ENCODE data around the gene VCX2. TPM values are rescaled to one million over a fixed set of nuclear protein-coding genes. Genes with fewer than 3 reads are reported as not detected.

Gene VCX2
- total RNA-seq, 2 donors from 2014 or later, result not detected

- Histone ChIP-seq H3K27me3 (no peaks in the 10 kb centered on the region), H3K9me3 (peaks cover 0 to 14% of the 10 kb centered on the region in 2 donors), H3K36me3 (no peaks in the 10 kb centered on the region), H3K4me1 (no peaks in the 10 kb centered on the region), H3K27ac (no peak overlapping the region), H3K4me3 (no peak overlapping the region)
- no peak for DNase-seq (ENCODE audit: low spot score)
- TF ChIP-seq, protein P1, sequence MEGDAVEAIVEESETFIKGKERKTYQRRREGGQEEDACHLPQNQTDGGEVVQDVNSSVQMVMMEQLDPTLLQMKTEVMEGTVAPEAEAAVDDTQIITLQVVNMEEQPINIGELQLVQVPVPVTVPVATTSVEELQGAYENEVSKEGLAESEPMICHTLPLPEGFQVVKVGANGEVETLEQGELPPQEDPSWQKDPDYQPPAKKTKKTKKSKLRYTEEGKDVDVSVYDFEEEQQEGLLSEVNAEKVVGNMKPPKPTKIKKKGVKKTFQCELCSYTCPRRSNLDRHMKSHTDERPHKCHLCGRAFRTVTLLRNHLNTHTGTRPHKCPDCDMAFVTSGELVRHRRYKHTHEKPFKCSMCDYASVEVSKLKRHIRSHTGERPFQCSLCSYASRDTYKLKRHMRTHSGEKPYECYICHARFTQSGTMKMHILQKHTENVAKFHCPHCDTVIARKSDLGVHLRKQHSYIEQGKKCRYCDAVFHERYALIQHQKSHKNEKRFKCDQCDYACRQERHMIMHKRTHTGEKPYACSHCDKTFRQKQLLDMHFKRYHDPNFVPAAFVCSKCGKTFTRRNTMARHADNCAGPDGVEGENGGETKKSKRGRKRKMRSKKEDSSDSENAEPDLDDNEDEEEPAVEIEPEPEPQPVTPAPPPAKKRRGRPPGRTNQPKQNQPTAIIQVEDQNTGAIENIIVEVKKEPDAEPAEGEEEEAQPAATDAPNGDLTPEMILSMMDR (IDR thresholded peaks at IDR 0.05), result no peak
These were observed 23.8 kb downstream of the VCX2 start for GRCh38 chrX:8147226-8147625.

DNA sequence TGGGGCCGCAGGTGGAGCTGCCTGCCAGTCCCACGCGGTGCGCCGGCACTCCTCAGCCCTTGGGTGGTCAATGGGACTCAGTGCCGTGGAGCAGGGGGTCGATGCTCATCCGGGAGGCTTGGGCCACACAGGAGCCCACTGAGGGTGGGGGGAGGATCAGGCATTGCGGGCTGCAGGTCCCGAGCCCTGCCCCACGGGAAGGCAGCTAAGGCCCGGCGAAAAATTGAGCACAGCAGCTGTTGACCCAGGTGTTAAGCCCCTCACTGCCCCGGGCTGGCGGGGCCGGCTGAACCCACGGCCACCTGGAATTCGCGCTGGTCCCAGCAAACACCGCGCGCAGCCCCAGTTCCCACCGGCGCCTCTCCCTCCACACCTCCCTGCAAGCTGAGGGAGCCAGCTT is 26.1 kb downstream of the VCX2 start:
- DNase-seq (ENCODE audit: low spot score), result no peak

GRCh38 chrX:8141896-8142295 is 29.2 kb downstream of the VCX2 start:
- Histone ChIP-seq H3K4me3 (no peak overlapping the region), H3K27ac (no peak overlapping the region), H3K36me3 (no peaks in the 10 kb centered on the region), H3K9me3 (no peaks in the 10 kb centered on the region), H3K27me3 (no peaks in the 10 kb centered on the region), H3K4me1 (no peaks in the 10 kb centered on the region)
- TF ChIP-seq, protein P1 (IDR thresholded peaks at IDR 0.05), result no peak
- DNase-seq (ENCODE audit: low spot score), result no peak

More for the DNA sequence above, 26.1 kb downstream of the VCX2 start:
- TF ChIP-seq, protein P1 (IDR thresholded peaks at IDR 0.05), result no peak
- no peaks in the 10 kb centered on the region for H3K27me3 ChIP-seq
- no peak overlapping the region for H3K4me3 ChIP-seq
- no peak overlapping the region for H3K27ac ChIP-seq
- no peaks in the 10 kb centered on the region for H3K4me1 ChIP-seq
- no peaks in the 10 kb centered on the region for H3K36me3 ChIP-seq
- H3K9me3 ChIP-seq, result peaks cover 0 to 8% of the 10 kb centered on the region in 2 donors

- no peaks in the 10 kb centered on the region for H3K27me3 ChIP-seq
- H3K4me1 ChIP-seq, result no peaks in the 10 kb centered on the region
- H3K36me3 ChIP-seq, result no peaks in the 10 kb centered on the region
- DNase-seq (ENCODE audit: low spot score), result no peak
- H3K9me3 ChIP-seq, result no peaks in the 10 kb centered on the region
- no peak overlapping the region for H3K27ac ChIP-seq
- H3K4me3 ChIP-seq, result no peak overlapping the region
- TF ChIP-seq, protein P1 (IDR thresholded peaks at IDR 0.05), result no peak
These were observed 29.9 kb downstream of the VCX2 start for GRCh38 chrX:8140986-8141744.

- H3K27me3 ChIP-seq, result no peaks in the 10 kb centered on the region
- H3K27ac ChIP-seq, result no peak overlapping the region
- H3K4me3 ChIP-seq, result no peak overlapping the region
- no peak for DNase-seq (ENCODE audit: low spot score)
- H3K4me1 ChIP-seq, result no peaks in the 10 kb centered on the region
- no peaks in the 10 kb centered on the region for H3K9me3 ChIP-seq
- TF ChIP-seq, protein P1 (IDR thresholded peaks at IDR 0.05), result no peak
- no peaks in the 10 kb centered on the region for H3K36me3 ChIP-seq
These were observed 31.4 kb downstream of the VCX2 start for GRCh38 chrX:8139716-8140115.

- Histone ChIP-seq H3K27me3 (no peaks in the 10 kb centered on the region), H3K27ac (no peak overlapping the region), H3K4me3 (no peak overlapping the region), H3K4me1 (no peaks in the 10 kb centered on the region), H3K9me3 (no peaks in the 10 kb centered on the region), H3K36me3 (no peaks in the 10 kb centered on the region)
- no peak for DNase-seq (ENCODE audit: low spot score)
- TF ChIP-seq, protein P1 (IDR thresholded peaks at IDR 0.05), result no peak
These were observed 32.8 kb downstream of the VCX2 start for GRCh38 chrX:8138252-8138651.

Measured in right atrium auricular region (tissue), 2 donors.